ENCODE measurements around the gene XCR1. TPM values are rescaled to one million over a fixed set of nuclear protein-coding genes. Genes with fewer than 3 reads are reported as not detected.
A peak's percentile ranks its signal among the peaks of the same experiment; 100 is the strongest.

Gene XCR1
- total RNA-seq, 1 donor from 2014 or later: not detected

GRCh38 chr3:45990181-45990580 lies 37.1 kb downstream of the XCR1 start:
- Mint-ChIP-seq H3K36me3 (ENCODE audit: low read depth) (no peaks in the 10 kb centered on the region), H3K27ac (ENCODE audit: unreplicated experiment) (no peak overlapping the region), H3K4me1 (ENCODE audit: low read depth) (peaks cover 56% of the 10 kb centered on the region), H3K4me3 (ENCODE audit: unreplicated experiment) (no peak overlapping the region), H3K27me3 (ENCODE audit: low read depth) (no peaks in the 10 kb centered on the region), H3K9me3 (ENCODE audit: low read depth) (no peaks in the 10 kb centered on the region)
- DNase-seq (ENCODE audit: low spot score): no peak
- TF ChIP-seq CTCF (IDR thresholded peaks at IDR 0.05): no peak

- Mint-ChIP-seq H3K4me1 (ENCODE audit: low read depth) (peaks cover 61% of the 10 kb centered on the region), H3K4me3 (ENCODE audit: unreplicated experiment) (no peak overlapping the region), H3K36me3 (ENCODE audit: low read depth) (peaks cover 4% of the 10 kb centered on the region), H3K27ac (ENCODE audit: unreplicated experiment) (peak overlapping the region; percentile 92), H3K27me3 (ENCODE audit: low read depth) (no peaks in the 10 kb centered on the region), H3K9me3 (ENCODE audit: low read depth) (no peaks in the 10 kb centered on the region)
- TF ChIP-seq CTCF (IDR thresholded peaks at IDR 0.05): no peak
- DNase-seq (ENCODE audit: low spot score): no peak
Measured at GRCh38 chr3:45988804-45989203, 38.5 kb downstream of the XCR1 start.

- Mint-ChIP-seq H3K4me1 (ENCODE audit: low read depth) (peaks cover 62% of the 10 kb centered on the region), H3K9me3 (ENCODE audit: low read depth) (no peaks in the 10 kb centered on the region)
Measured at GRCh38 chr3:45988362-45988761, 38.9 kb downstream of the XCR1 start.

GRCh38 chr3:45987368-45988291 lies 39.7 kb downstream of the XCR1 start:
- Mint-ChIP-seq H3K36me3 (ENCODE audit: low read depth) (peaks cover 4% of the 10 kb centered on the region), H3K4me3 (ENCODE audit: unreplicated experiment) (no peak overlapping the region), H3K4me1 (ENCODE audit: low read depth) (peaks cover 59% of the 10 kb centered on the region), H3K9me3 (ENCODE audit: low read depth) (no peaks in the 10 kb centered on the region), H3K27ac (ENCODE audit: unreplicated experiment) (peak overlapping the region; percentile 92), H3K27me3 (ENCODE audit: low read depth) (no peaks in the 10 kb centered on the region)
- no peak for DNase-seq (ENCODE audit: low spot score)
- TF ChIP-seq CTCF (IDR thresholded peaks at IDR 0.05): no peak

More at GRCh38 chr3:45988362-45988761, 38.9 kb downstream of the XCR1 start:
- no peak for DNase-seq (ENCODE audit: low spot score)
- peak overlapping the region; percentile 92 for H3K27ac Mint-ChIP-seq (ENCODE audit: unreplicated experiment)
- H3K27me3 Mint-ChIP-seq (ENCODE audit: low read depth): no peaks in the 10 kb centered on the region
- no peak for TF ChIP-seq CTCF (IDR thresholded peaks at IDR 0.05)
- peaks cover 4% of the 10 kb centered on the region for H3K36me3 Mint-ChIP-seq (ENCODE audit: low read depth)
- no peak overlapping the region for H3K4me3 Mint-ChIP-seq (ENCODE audit: unreplicated experiment)

- Mint-ChIP-seq H3K4me1 (ENCODE audit: low read depth) (peaks cover 56% of the 10 kb centered on the region), H3K9me3 (ENCODE audit: low read depth) (no peaks in the 10 kb centered on the region)
- no peak for DNase-seq (ENCODE audit: low spot score)
Measured at GRCh38 chr3:45986303-45986982, 40.8 kb downstream of the XCR1 start.

More at GRCh38 chr3:45986303-45986982, 40.8 kb downstream of the XCR1 start:
- no peak for TF ChIP-seq CTCF (IDR thresholded peaks at IDR 0.05)
- Mint-ChIP-seq H3K27ac (ENCODE audit: unreplicated experiment) (peak overlapping the region; percentile 92), H3K36me3 (ENCODE audit: low read depth) (peaks cover 4% of the 10 kb centered on the region), H3K27me3 (ENCODE audit: low read depth) (no peaks in the 10 kb centered on the region), H3K4me3 (ENCODE audit: unreplicated experiment) (peak overlapping the region; percentile 5)

Data from chondrocyte (in vitro differentiated cells).